Endodermal cell (in vitro differentiated cells): ENCODE data around the gene GNB1. TPM values are rescaled to one million over a fixed set of nuclear protein-coding genes. Genes with fewer than 3 reads are reported as not detected.

Source experiments
- DNase-seq: peaks from one replicate; pipeline ENCODE4 v3.0.0-alpha.2; 2017
- H3K27ac ChIP-seq: 2 replicates; pipeline ENCODE4 v1.5.1; 2013; ENCODE audit warnings: mild to moderate bottlenecking, low read depth, low read length, moderate library complexity
- H3K27me3 ChIP-seq: 2 replicates; pipeline ENCODE4 v1.6.1; 2013; ENCODE audit warnings: mild to moderate bottlenecking, low read length, moderate library complexity; ENCODE audit not compliant: insufficient read depth, control insufficient read depth, poor library complexity, severe bottlenecking
- H3K36me3 ChIP-seq: 2 replicates; pipeline ENCODE4 v1.7.0; 2013; ENCODE audit warnings: mild to moderate bottlenecking, low read length, moderate library complexity; ENCODE audit not compliant: control insufficient read depth, insufficient read depth
- H3K4me1 ChIP-seq: one replicate; pipeline ENCODE4 v1.7.0; 2013; ENCODE audit warnings: low read length; ENCODE audit not compliant: control insufficient read depth, insufficient read depth
- H3K4me3 ChIP-seq: 2 replicates; pipeline ENCODE4 v1.5.1; 2013; ENCODE audit warnings: mild to moderate bottlenecking, low read length, moderate library complexity
- H3K9ac ChIP-seq: 2 replicates; pipeline ENCODE4 v1.6.1; 2013; ENCODE audit warnings: mild to moderate bottlenecking, low read length, moderate library complexity; ENCODE audit not compliant: poor library complexity, severe bottlenecking; ENCODE audit errors: extremely low read depth
- H3K9me3 ChIP-seq: 2 replicates; pipeline ENCODE4 v1.6.1; 2013; ENCODE audit warnings: mild to moderate bottlenecking, low read length, moderate library complexity; ENCODE audit not compliant: control insufficient read depth
- H3K27ac Mint-ChIP-seq: 2 replicates; pipeline ENCODE4 v1.8.0; 2020; ENCODE audit warnings: mixed read lengths
- H3K27me3 Mint-ChIP-seq: 2 replicates; pipeline ENCODE4 v1.8.0; 2021; ENCODE audit warnings: mild to moderate bottlenecking, mixed read lengths; ENCODE audit not compliant: insufficient read depth
- H3K36me3 Mint-ChIP-seq: 2 replicates; pipeline ENCODE4 v1.8.0; 2020; ENCODE audit warnings: low read depth, mixed read lengths
- H3K4me1 Mint-ChIP-seq: 2 replicates; pipeline ENCODE4 v1.8.0; 2020; ENCODE audit warnings: mixed read lengths
- H3K4me3 Mint-ChIP-seq: 2 replicates; pipeline ENCODE4 v1.8.0; 2020; ENCODE audit warnings: mild to moderate bottlenecking, moderate library complexity, mixed read lengths
- H3K9me3 Mint-ChIP-seq: 2 replicates; pipeline ENCODE4 v1.8.0; 2020; ENCODE audit warnings: mild to moderate bottlenecking, mixed read lengths
- CTCF ChIP-seq: fragments of 200-600 bp; sonication (generic); conservative IDR thresholded peaks from 2 replicates; pipeline ENCODE4 v1.5.0; 2021; ENCODE audit warnings: antibody characterized with exemption, mild to moderate bottlenecking
- WGBS, 2 experiments: methylation state at CpG; one replicate each; pipeline versions ENCODE4 v1.1.5 to v1.1.7; 2013; ENCODE audit warnings: missing lambda C conversion rate in 2 of 2, mixed read lengths in 1 of 2; ENCODE audit not compliant: insufficient coverage in 1 of 2, insufficient read length in 1 of 2; 5-methylcytosine and 5-hydroxymethylcytosine counted together
- total RNA-seq, 2 donors: library from RNA; stranded (reverse); fragmentation: NEBNext Ultra II Directional in 1 of 2; extraction: Animal tissue kit (Norgen Biotek cat#: 25700) in 1 of 2; gene quantifications; 2 replicates in 1 of 2; 3 replicates in 1 of 2; pipeline ENCODE4 v1.2.1, GENCODE V29; 2021

Gene GNB1
- total RNA-seq, 2 donors from 2014 or later, result 369 to 371 TPM

GRCh38 chr1:1802871-1803270, 88.0 kb downstream of the GNB1 start:
- Mint-ChIP-seq H3K4me3 (no peak overlapping the region), H3K36me3 (peaks cover 67% of the 10 kb centered on the region), H3K27me3 (no peaks in the 10 kb centered on the region), H3K4me1 (no peaks in the 10 kb centered on the region), H3K9me3 (no peaks in the 10 kb centered on the region), H3K27ac (peak overlapping the region; percentile 33)
- Histone ChIP-seq H3K9ac (no peak overlapping the region), H3K27me3 (no peaks in the 10 kb centered on the region), H3K9me3 (no peaks in the 10 kb centered on the region), H3K4me1 (no peaks in the 10 kb centered on the region), H3K4me3 (no peak overlapping the region), H3K36me3 (peaks cover 80% of the 10 kb centered on the region), H3K27ac (no peak overlapping the region)
- DNase-seq, result no peak
- 97% methylated on average over 1 of the region's 1 CpG; no CpG with 5 or more reads in 1 of the 2 experiments for WGBS, 2 experiments
- no peak for TF ChIP-seq CTCF

GRCh38 chr1:1799716-1800115, 91.2 kb downstream of the GNB1 start:
- no peaks in the 10 kb centered on the region for H3K9me3 Mint-ChIP-seq
- Histone ChIP-seq H3K9ac (no peak overlapping the region), H3K9me3 (no peaks in the 10 kb centered on the region), H3K27ac (no peak overlapping the region), H3K36me3 (peaks cover 94% of the 10 kb centered on the region), H3K4me1 (no peaks in the 10 kb centered on the region), H3K27me3 (no peaks in the 10 kb centered on the region), H3K4me3 (no peak overlapping the region)
- WGBS, 2 experiments, result 94 to 96% methylated on average over 5 of the region's 5 CpGs
- no peak overlapping the region for H3K4me3 Mint-ChIP-seq
- no peak for DNase-seq
- no peaks in the 10 kb centered on the region for H3K27me3 Mint-ChIP-seq
- H3K27ac Mint-ChIP-seq, result peak overlapping the region; percentile 60
- no peak for TF ChIP-seq CTCF
- no peaks in the 10 kb centered on the region for H3K4me1 Mint-ChIP-seq
- peaks cover 68% of the 10 kb centered on the region for H3K36me3 Mint-ChIP-seq

- Mint-ChIP-seq H3K27ac (no peak overlapping the region), H3K36me3 (peaks cover 73% of the 10 kb centered on the region), H3K4me3 (no peak overlapping the region), H3K27me3 (no peaks in the 10 kb centered on the region), H3K9me3 (no peaks in the 10 kb centered on the region), H3K4me1 (no peaks in the 10 kb centered on the region)
- H3K4me1 ChIP-seq, result no peaks in the 10 kb centered on the region
- H3K9ac ChIP-seq, result no peak overlapping the region
- DNase-seq, result no peak
- 93 to 95% methylated on average over 10 to 11 of the region's 11 CpGs for WGBS, 2 experiments
- peaks cover 97% of the 10 kb centered on the region for H3K36me3 ChIP-seq
- no peak for TF ChIP-seq CTCF
- H3K4me3 ChIP-seq, result no peak overlapping the region
- H3K9me3 ChIP-seq, result no peaks in the 10 kb centered on the region
- H3K27ac ChIP-seq, result no peak overlapping the region
- no peaks in the 10 kb centered on the region for H3K27me3 ChIP-seq
Observed at GRCh38 chr1:1797731-1798341, 93.1 kb downstream of the GNB1 start.
